GM12875 (cell line): ENCODE measurements around the gene ZNF302.

ENCODE experiments used
- H3K4me3 ChIP-seq: one replicate; pipeline ENCODE4 v1.5.1; 2011; ENCODE audit warnings: low read depth, low read length, control low read depth
- CTCF ChIP-seq: IDR thresholded peaks from 2 replicates; pipeline ENCODE4 v1.5.1; 2011; ENCODE audit warnings: low read depth, mild to moderate bottlenecking, control low read depth, inconsistent platforms, low read length, moderate library complexity, borderline replicate concordance; ENCODE audit not compliant: insufficient read depth

The ZNF302 gene

GRCh38 chr19:34649886-34650543 lies 27.5 kb upstream of the ZNF302 start:
- no peak for TF ChIP-seq CTCF
- no peak overlapping the region for H3K4me3 ChIP-seq

DNA sequence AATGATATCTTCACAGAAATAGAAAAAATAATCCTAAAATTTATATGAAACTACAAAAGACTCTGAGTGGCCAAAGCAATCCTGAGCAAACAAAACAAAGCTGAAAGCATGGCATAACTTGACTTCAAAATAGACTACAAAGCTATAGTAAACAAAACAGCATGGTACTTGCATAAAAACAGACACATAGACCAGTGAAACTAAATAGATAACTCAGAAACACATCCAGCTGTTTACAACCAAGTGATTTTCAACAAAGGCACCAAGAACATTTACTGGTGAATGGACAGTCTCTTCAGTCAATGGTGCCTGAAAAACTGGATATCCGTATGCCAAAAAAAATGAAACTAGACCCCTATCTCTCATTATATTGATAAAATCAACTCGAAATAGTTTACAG lies 25.7 kb upstream of the ZNF302 start:
- TF ChIP-seq CTCF, result no peak

DNA sequence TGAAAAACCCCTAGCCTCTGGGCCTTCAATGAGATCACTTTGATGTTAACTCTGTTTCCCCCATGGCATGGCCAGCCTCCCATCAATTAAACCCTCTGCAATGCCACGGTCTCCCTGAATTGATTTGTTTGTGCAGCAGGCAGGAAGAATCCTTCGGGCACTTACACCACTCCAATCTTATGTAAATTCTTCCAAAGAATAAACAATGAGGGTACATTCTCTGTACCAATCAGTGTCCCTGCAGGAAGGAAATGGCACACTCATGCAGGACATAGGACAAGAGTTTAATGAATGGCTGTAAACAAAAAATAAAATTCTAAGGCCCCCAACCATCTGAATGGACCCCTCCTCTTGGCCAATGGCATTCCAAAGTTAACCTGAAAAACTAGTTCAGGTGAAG lies 22.7 kb upstream of the ZNF302 start:
- H3K4me3 ChIP-seq, result no peak overlapping the region
- TF ChIP-seq CTCF, result no peak

More for the DNA sequence above, 25.7 kb upstream of the ZNF302 start:
- H3K4me3 ChIP-seq, result no peak overlapping the region

DNA sequence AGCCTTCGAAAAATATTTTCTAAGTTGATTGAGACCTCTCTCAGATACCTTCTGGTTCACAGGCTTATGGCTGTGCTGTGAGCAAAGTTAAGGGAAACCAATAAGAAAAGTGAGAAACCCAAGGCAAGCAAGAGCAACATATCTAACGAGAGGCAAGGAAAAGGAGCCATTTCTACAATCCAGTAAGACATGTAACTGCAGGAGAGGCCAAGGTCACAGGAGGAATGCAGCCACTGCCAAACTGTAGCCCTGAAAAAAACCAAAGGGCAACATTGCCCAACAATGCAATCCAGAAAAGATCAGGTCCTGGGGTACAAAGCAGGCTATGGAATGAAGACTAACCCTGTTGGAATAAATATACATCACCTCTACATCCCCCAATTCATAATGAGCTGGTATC lies 21.8 kb upstream of the ZNF302 start:
- no peak for TF ChIP-seq CTCF
- H3K4me3 ChIP-seq, result no peak overlapping the region

GRCh38 chr19:34661357-34661756 lies 16.1 kb upstream of the ZNF302 start:
- no peak overlapping the region for H3K4me3 ChIP-seq
- TF ChIP-seq CTCF, result no peak

DNA sequence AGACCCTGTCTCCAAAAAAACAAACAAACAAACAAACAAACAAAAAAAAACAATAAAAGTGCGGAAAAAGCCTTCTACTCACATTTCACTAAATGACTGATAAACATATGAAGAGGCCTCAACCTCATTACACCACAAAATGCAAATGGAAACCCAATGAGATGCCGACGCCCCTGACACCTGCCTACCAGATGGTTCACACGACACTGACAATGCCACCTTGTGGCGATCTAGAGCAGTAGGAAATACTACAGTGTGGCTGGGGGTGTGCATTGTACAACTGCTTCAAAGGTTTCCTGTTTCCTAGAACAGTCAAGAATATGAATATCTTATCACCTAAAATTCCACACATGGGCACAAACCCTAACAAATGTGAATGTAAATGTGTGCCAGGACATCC lies 14.6 kb upstream of the ZNF302 start:
- H3K4me3 ChIP-seq, result no peak overlapping the region
- TF ChIP-seq CTCF, result peak; percentile 40; the same call in 1 of the 2 replicates

DNA sequence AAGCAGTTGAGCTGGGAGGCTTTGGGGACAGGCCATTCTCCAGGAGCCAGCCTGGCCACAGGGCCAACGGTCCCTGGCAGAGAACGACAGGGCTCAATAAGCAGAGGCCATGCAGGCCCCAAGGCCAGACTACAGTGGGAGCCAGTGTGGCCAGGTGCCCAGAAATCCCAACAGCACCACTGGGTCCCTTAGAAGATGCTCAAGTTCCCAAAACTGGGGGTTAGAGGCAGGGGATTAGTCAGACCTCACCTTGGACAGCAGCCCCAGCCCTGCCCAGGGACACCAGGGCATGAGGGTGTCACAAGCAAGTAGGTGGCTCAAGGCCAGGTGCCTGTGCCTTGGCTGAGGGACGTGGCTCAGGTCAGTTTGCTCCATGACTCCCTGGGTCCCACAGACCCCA lies 13.3 kb upstream of the ZNF302 start:
- no peak for TF ChIP-seq CTCF
- H3K4me3 ChIP-seq, result no peak overlapping the region
